HG02759 (cell line): ENCODE results near the gene ADGRL3.
A peak's percentile ranks its signal among the peaks of the same experiment; 100 is the strongest.
"Not testable (repeated sequence)": the region's sequence is repeated elsewhere in the genome, so short reads cannot be mapped to it uniquely, and the experiment has no call there.

Source experiments
- ATAC-seq: cut with Tn5 transposase; IDR thresholded peaks from one replicate; pipeline ENCODE4 v1.9.1; 2021; ENCODE audit warnings: mild to moderate bottlenecking, moderate library complexity; ENCODE audit not compliant: unreplicated experiment

Gene ADGRL3

GRCh38 chr4:61771056-61771455, 570.9 kb downstream of the ADGRL3 start:
- no peak for ATAC-seq

DNA sequence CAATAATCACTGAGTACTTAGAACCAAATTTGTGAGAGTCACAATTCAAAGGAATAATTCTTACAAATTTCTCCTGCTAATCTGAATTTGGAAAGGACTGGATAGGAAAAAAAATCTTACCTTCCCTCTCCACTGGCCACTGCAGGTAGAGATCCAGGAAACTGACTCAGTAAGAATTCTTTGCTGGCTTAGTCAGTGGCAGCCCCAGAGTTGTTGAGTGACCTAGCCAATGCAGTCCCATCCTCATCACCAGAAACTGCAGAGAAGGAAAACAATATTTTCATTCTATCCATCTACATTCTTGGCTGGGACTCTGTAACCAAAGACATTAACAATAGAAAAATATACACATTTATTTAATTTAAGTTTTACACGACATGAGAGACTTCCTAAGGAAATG, 572.0 kb downstream of the ADGRL3 start:
- no peak for ATAC-seq

DNA sequence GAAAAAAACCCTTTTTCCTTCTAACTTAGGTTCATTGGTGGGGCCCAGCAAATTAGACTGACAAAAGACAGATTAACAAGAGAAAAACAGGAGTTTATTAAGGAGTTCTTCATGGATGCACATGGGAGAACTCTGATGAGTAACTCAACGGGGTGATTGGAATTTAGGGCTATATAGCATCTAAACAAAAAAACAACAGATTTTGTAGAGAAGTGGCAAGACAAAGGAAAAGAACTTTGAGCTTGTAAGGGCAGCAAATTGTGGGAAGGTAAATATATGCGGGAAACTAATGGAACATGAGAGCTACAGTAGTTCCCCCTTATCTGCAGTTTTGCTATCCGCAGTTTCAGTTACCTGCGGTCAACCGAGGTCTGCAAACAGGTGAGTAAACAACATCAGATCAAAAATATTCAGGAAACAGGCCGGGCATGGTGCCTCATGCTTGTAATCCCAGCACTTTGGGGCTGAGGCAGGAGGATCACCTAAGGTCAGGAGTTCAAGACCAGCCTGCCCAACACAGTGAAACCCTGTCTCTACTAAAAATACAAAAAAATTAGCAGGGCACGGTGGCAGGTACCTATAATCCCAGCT, 573.6 kb downstream of the ADGRL3 start:
- ATAC-seq: no peak

DNA sequence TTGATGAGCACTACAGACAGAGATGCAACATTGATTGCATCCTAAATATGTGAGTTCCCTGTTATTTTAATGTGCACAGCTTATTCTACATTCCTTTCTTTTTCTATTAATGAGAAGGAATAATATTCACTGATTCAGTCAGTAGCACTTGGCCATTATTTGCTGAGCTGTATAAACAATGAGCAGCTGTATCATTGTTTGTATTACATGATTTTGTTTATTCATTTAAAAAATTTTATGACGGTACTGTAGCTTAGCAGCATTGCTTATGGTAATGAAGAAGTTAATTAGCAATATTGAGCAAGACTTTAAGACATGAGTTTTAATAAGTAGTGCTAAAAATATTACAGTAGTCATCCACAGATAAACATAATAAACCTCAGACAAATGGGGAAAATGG, 582.0 kb downstream of the ADGRL3 start:
- no peak for ATAC-seq

GRCh38 chr4:61783050-61783449, 582.9 kb downstream of the ADGRL3 start:
- ATAC-seq: peak; percentile 93

- no peak for ATAC-seq
Observed at GRCh38 chr4:61785761-61786160, 585.6 kb downstream of the ADGRL3 start.

- no peak for ATAC-seq
Observed at GRCh38 chr4:61786211-61786610, 586.1 kb downstream of the ADGRL3 start.

GRCh38 chr4:61795998-61796397, 595.9 kb downstream of the ADGRL3 start:
- ATAC-seq: no peak

DNA sequence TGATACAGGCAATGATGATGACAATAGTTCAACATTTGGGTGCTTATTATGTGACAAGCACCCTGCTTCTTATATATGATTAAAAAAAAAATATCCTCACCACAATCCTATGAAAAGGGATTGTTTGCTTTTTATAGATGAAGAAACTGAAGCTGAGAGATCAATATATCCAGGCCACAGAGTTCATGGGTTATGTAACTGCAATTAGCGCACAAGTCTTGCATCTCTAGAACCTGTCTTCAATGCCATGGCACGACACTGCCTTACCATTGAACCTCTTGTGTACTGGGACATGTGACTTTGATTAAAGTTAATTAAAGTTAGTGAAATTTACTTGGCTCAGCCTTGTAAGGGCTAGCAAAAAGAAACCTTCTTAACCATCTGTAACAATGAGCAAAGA, 599.7 kb downstream of the ADGRL3 start:
- no peak for ATAC-seq

- ATAC-seq: no peak
Observed at GRCh38 chr4:61805227-61805626, 605.1 kb downstream of the ADGRL3 start.

GRCh38 chr4:61805979-61806378, 605.9 kb downstream of the ADGRL3 start:
- no peak for ATAC-seq

GRCh38 chr4:61812171-61812570, 612.0 kb downstream of the ADGRL3 start:
- ATAC-seq: no peak

- ATAC-seq: no peak
Observed at GRCh38 chr4:61817071-61817470, 616.9 kb downstream of the ADGRL3 start.

GRCh38 chr4:61820136-61820535, 620.0 kb downstream of the ADGRL3 start:
- ATAC-seq: no peak

DNA sequence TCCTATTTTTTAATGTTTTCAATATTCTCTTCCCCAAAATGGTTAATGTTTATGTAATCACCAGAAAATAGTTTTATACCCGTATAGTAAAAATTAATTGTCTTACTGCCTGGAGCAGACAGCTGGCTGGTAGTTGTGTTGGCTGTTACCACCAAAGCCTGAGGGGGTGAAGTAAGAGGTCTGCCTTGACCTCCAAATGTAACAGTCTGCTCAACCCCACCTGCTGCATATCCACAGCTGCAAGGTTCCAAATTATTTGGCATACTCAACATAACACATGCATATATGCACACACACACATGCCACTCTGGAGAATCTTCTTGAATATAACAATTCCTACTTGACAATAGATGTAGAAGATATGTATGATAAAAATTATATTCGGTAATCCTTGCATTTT, 624.3 kb downstream of the ADGRL3 start:
- no peak for ATAC-seq

DNA sequence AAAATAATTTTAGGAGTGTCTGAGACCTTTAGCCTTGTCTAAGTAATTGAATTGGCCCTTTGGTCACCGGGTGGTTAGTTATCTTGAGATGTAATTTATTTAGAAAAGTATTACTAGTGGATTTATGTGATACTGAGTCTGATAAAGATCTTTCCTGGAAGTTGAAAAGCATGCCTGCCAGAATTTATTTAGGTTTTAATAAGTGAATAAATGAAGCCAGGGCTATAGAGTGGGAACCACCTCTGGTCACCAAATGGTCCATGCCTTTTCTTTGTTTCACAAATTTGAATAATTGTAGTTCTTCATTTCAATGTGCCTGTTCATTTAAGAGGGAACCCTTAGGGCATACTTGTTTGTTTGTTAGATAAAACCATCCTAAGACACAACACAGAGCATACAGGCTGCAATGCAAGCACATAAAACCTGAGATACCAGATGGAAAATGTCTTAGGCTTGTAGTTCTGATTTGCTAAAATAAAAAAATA, 627.8 kb downstream of the ADGRL3 start:
- no peak for ATAC-seq

GRCh38 chr4:61828960-61829359, 628.8 kb downstream of the ADGRL3 start:
- no peak for ATAC-seq

DNA sequence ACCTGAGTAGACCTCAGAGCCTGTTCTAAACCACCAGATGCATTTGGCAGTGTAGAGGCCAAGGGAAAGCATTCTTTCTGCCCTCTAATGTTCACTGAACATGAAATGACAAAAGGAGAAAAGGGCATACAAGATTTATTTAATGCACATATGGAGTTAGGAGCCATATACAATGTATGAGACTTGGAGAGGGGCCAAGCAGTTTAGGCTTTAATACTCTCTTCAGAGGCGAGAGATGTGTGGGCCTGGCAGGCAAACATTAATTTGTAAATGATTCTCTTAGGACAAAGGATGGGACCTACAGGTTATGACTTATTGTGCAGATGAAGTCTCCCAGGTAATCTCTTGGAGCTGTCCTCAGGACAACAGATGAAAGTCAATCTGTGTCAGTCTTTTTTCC, 631.9 kb downstream of the ADGRL3 start:
- ATAC-seq: no peak

GRCh38 chr4:61837395-61837794, 637.3 kb downstream of the ADGRL3 start:
- ATAC-seq: no peak

GRCh38 chr4:61838072-61838471, 637.9 kb downstream of the ADGRL3 start:
- ATAC-seq: no peak

DNA sequence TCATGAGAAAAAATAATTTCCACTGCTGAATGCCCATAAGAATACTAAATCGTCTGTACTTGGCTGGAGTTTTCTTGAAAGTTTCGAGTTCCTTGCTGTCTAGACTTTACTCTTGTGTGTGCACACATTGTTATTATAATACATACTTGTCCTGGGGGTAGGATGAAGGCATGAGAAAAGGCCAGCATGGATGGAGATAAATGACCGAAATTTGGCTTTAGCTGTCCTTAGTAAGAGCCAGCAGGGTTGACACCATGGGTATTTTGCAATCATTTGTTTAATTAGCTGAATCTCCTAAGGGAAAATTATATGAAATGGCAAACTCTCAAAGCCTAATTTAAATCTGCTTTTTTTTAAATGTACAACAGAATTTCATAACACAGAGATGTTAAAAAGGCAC, 641.6 kb downstream of the ADGRL3 start:
- no peak for ATAC-seq

- no peak for ATAC-seq
Observed at GRCh38 chr4:61851126-61851525, 651.0 kb downstream of the ADGRL3 start.

GRCh38 chr4:61852105-61852504, 652.0 kb downstream of the ADGRL3 start:
- not testable (repeated sequence) for ATAC-seq
